Kidney (tissue), 14 donors: ENCODE measurements around the gene PTGDR2. TPM values are rescaled to one million over a fixed set of nuclear protein-coding genes. Genes with fewer than 3 reads are reported as not detected.
A peak's percentile ranks its signal among the peaks of the same experiment; 100 is the strongest.

Source experiments
- DNase-seq, 5 donors: peaks; one replicate each; pipeline ENCODE4 v3.0.0-alpha.2; 2013 to 2020
- FAIRE-seq: peaks from 2 replicates; lab custom pipeline; 2012; peaks lifted over from hg19 to GRCh38; lab: Jason Lieb, UNC
- H3K27ac ChIP-seq, 2 donors: one replicate each; pipeline ENCODE4 v1.7.0; 2013; ENCODE audit warnings: low read depth in 2 of 2, low read length in 2 of 2, inconsistent platforms in 1 of 2
- H3K27me3 ChIP-seq: one replicate; pipeline ENCODE4 v1.7.1; 2013; ENCODE audit warnings: low read length, inconsistent platforms; ENCODE audit not compliant: control insufficient read depth, insufficient read depth
- H3K36me3 ChIP-seq, 3 donors: one replicate each; pipeline versions ENCODE4 v1.7.0 to v1.7.1; 2013; ENCODE audit warnings: low read length in 3 of 3, control low read depth in 1 of 3, inconsistent platforms in 1 of 3; ENCODE audit not compliant: insufficient read depth in 3 of 3, control insufficient read depth in 2 of 3
- H3K4me1 ChIP-seq, 3 donors: one replicate each; pipeline versions ENCODE4 v1.7.0 to v1.7.1; 2013; ENCODE audit warnings: low read length in 3 of 3, inconsistent platforms in 1 of 3, low read depth in 1 of 3; ENCODE audit not compliant: control insufficient read depth in 2 of 3, insufficient read depth in 2 of 3
- H3K4me3 ChIP-seq, 3 donors: one replicate each; pipeline versions ENCODE4 v1.7.0 to v1.8.1; 2013; ENCODE audit warnings: low read length in 3 of 3, control low read depth in 1 of 3, inconsistent platforms in 1 of 3
- H3K9ac ChIP-seq, 3 donors: one replicate each; pipeline versions ENCODE4 v1.7.0 to v1.7.1; 2013; ENCODE audit warnings: low read length in 3 of 3, control low read depth in 1 of 3, inconsistent platforms in 1 of 3
- H3K9me3 ChIP-seq, 3 donors: one replicate each; pipeline versions ENCODE4 v1.7.0 to v1.7.1; 2013; ENCODE audit warnings: low read length in 3 of 3, control low read depth in 1 of 3, inconsistent platforms in 1 of 3; ENCODE audit not compliant: control insufficient read depth in 2 of 3, insufficient read depth in 1 of 3
- CTCF ChIP-seq: IDR thresholded peaks from 3 replicates; pipeline ENCODE4 v1.5.1; 2012; ENCODE audit warnings: mild to moderate bottlenecking, moderate library complexity, borderline replicate concordance; ENCODE audit not compliant: insufficient read depth; ENCODE audit errors: extremely low read depth
- intact Hi-C: fragments of 100-400 bp; cut with DNase I; formaldehyde crosslinking; loops from one replicate; pipeline ENCODE4 v1.11.1; 2022
- polyA plus RNA-seq: library from polyadenylated mRNA; stranded (reverse); fragments of 350-450 nt; fragmentation: Illumina TruSeq; extraction: RNeasy Lipid Tissue Mini Kit (QIAGEN cat#74804); gene quantifications from one replicate; pipeline ENCODE4 v1.2.3, GENCODE V29; 2014; ENCODE audit warnings: low read depth, low replicate concordance; ENCODE audit not compliant: insufficient read depth
- total RNA-seq: library from RNA; stranded (reverse); fragmentation: NEBNext Ultra II Directional; extraction: Animal tissue kit (Norgen Biotek cat#: 25700); gene quantifications from one replicate; pipeline ENCODE4 v1.2.1, GENCODE V29; 2021
- donor health status: control.
- donor health status: control.
- donor health status: control.
- donor health status: control.
- donor health status: control.
- donor health status: DM: yes; HTN: yes; CAD: no.
- donor health status: Normal renal cell carcinoma (clear cell type).

PTGDR2 gene
- total and polyA plus RNA-seq, 2 donors from 2014 or later, result 0.16 TPM; not detected in 1

GRCh38 chr11:60816590-60817157 is 39.1 kb downstream of the PTGDR2 start:
- DNase-seq, result no peak
- no peak for FAIRE-seq
- H3K9me3 ChIP-seq, result peaks cover 0 to 7% (median 3%) of the 10 kb centered on the region in 3 donors
- no peak overlapping the region for H3K4me3 ChIP-seq
- no peaks in the 10 kb centered on the region for H3K27me3 ChIP-seq
- no peaks in the 10 kb centered on the region for H3K36me3 ChIP-seq
- no peak overlapping the region for H3K9ac ChIP-seq
- H3K27ac ChIP-seq, result no peak overlapping the region
- H3K4me1 ChIP-seq, result no peaks in the 10 kb centered on the region
- intact Hi-C loops, result no loop called here
- TF ChIP-seq CTCF, result no peak

- Histone ChIP-seq H3K27ac (no peak overlapping the region), H3K27me3 (no peaks in the 10 kb centered on the region), H3K4me1 (no peaks in the 10 kb centered on the region), H3K9ac (no peak overlapping the region), H3K9me3 (peaks cover 0 to 7% (median 3%) of the 10 kb centered on the region in 3 donors), H3K4me3 (no peak overlapping the region), H3K36me3 (no peaks in the 10 kb centered on the region)
- intact Hi-C loops, result no loop called here
- DNase-seq, result no peak
- no peak for TF ChIP-seq CTCF
- no peak for FAIRE-seq
Observed at GRCh38 chr11:60814112-60814511, 41.6 kb downstream of the PTGDR2 start.

GRCh38 chr11:60813324-60813723 is 42.4 kb downstream of the PTGDR2 start:
- Histone ChIP-seq H3K9ac (no peak overlapping the region), H3K4me3 (no peak overlapping the region), H3K4me1 (no peaks in the 10 kb centered on the region), H3K27ac (no peak overlapping the region), H3K27me3 (no peaks in the 10 kb centered on the region), H3K9me3 (peaks cover 0 to 7% (median 3%) of the 10 kb centered on the region in 3 donors), H3K36me3 (no peaks in the 10 kb centered on the region)
- intact Hi-C loops, result no loop called here
- no peak for FAIRE-seq
- no peak for DNase-seq
- TF ChIP-seq CTCF, result no peak

GRCh38 chr11:60810569-60810968 is 45.2 kb downstream of the PTGDR2 start:
- no peaks in the 10 kb centered on the region for H3K4me1 ChIP-seq
- H3K9ac ChIP-seq, result no peak overlapping the region
- H3K9me3 ChIP-seq, result no peaks in the 10 kb centered on the region
- TF ChIP-seq CTCF, result no peak
- H3K27me3 ChIP-seq, result no peaks in the 10 kb centered on the region
- no peak overlapping the region for H3K27ac ChIP-seq
- no peaks in the 10 kb centered on the region for H3K36me3 ChIP-seq
- DNase-seq, result peak in 1 of 5 donors; percentile 8
- H3K4me3 ChIP-seq, result no peak overlapping the region
- FAIRE-seq, result no peak
- intact Hi-C loops, result no loop called here
